ENCODE data around the gene LACTBL1.

LACTBL1 gene

GRCh38 chr1:22978299-22978698 is 5.6 kb upstream of the LACTBL1 start:
- no peak for DNase-seq (ENCODE audit: low read depth in 3 of 3, low spot score in 1 of 3)

GRCh38 chr1:22976461-22977243 is 4.0 kb upstream of the LACTBL1 start:
- DNase-seq (ENCODE audit: low read depth in 3 of 3, low spot score in 1 of 3), result peak in 2 of 3 donors; percentile 5 to 8

GRCh38 chr1:22976127-22976460 is 3.4 kb upstream of the LACTBL1 start:
- no peak for DNase-seq (ENCODE audit: low read depth in 3 of 3, low spot score in 1 of 3)

GRCh38 chr1:22975694-22976093 is 3.0 kb upstream of the LACTBL1 start:
- DNase-seq (ENCODE audit: low read depth in 3 of 3, low spot score in 1 of 3), result no peak

- DNase-seq (ENCODE audit: low read depth in 3 of 3, low spot score in 1 of 3), result no peak
Measured at GRCh38 chr1:22971611-22972405, 858 bp downstream of the LACTBL1 start.

GRCh38 chr1:22971161-22971560 is 1.5 kb downstream of the LACTBL1 start:
- DNase-seq (ENCODE audit: low read depth in 3 of 3, low spot score in 1 of 3), result no peak

- DNase-seq (ENCODE audit: low read depth in 3 of 3, low spot score in 1 of 3), result no peak
Measured at GRCh38 chr1:22970096-22970495, 2.6 kb downstream of the LACTBL1 start.

- DNase-seq (ENCODE audit: low read depth in 3 of 3, low spot score in 1 of 3), result no peak
Measured at GRCh38 chr1:22969304-22969709, 3.4 kb downstream of the LACTBL1 start.

GRCh38 chr1:22967833-22968232 is 4.8 kb downstream of the LACTBL1 start:
- DNase-seq (ENCODE audit: low read depth in 3 of 3, low spot score in 1 of 3), result no peak

- DNase-seq (ENCODE audit: low read depth in 3 of 3, low spot score in 1 of 3), result no peak
Measured at GRCh38 chr1:22966309-22966708, 6.4 kb downstream of the LACTBL1 start.

GRCh38 chr1:22963044-22963677 is 9.5 kb downstream of the LACTBL1 start:
- no peak for DNase-seq (ENCODE audit: low read depth in 3 of 3, low spot score in 1 of 3)

- no peak for DNase-seq (ENCODE audit: low read depth in 3 of 3, low spot score in 1 of 3)
Measured at GRCh38 chr1:22962558-22962957, 10.1 kb downstream of the LACTBL1 start.

- no peak for DNase-seq (ENCODE audit: low read depth in 3 of 3, low spot score in 1 of 3)
Measured at GRCh38 chr1:22959545-22960360, 12.9 kb downstream of the LACTBL1 start.

- no peak for DNase-seq (ENCODE audit: low read depth in 3 of 3, low spot score in 1 of 3)
Measured at GRCh38 chr1:22958556-22958955, 14.1 kb downstream of the LACTBL1 start.

GRCh38 chr1:22957066-22957465 is 15.6 kb downstream of the LACTBL1 start:
- no peak for DNase-seq (ENCODE audit: low read depth in 3 of 3, low spot score in 1 of 3)

- no peak for DNase-seq (ENCODE audit: low read depth in 3 of 3, low spot score in 1 of 3)
Measured at GRCh38 chr1:22955146-22955545, 17.5 kb downstream of the LACTBL1 start.

- DNase-seq (ENCODE audit: low read depth in 3 of 3, low spot score in 1 of 3), result no peak
Measured at GRCh38 chr1:22953740-22954141, 18.9 kb downstream of the LACTBL1 start.

- DNase-seq (ENCODE audit: low read depth in 3 of 3, low spot score in 1 of 3), result no peak
Measured at GRCh38 chr1:22953057-22953739, 19.5 kb downstream of the LACTBL1 start.

GRCh38 chr1:22952694-22953056 is 20.0 kb downstream of the LACTBL1 start:
- DNase-seq (ENCODE audit: low read depth in 3 of 3, low spot score in 1 of 3), result no peak

- no peak for DNase-seq (ENCODE audit: low read depth in 3 of 3, low spot score in 1 of 3)
Measured at GRCh38 chr1:22951796-22952195, 20.9 kb downstream of the LACTBL1 start.
